ENCODE measurements around the gene SCN8A.

DNA sequence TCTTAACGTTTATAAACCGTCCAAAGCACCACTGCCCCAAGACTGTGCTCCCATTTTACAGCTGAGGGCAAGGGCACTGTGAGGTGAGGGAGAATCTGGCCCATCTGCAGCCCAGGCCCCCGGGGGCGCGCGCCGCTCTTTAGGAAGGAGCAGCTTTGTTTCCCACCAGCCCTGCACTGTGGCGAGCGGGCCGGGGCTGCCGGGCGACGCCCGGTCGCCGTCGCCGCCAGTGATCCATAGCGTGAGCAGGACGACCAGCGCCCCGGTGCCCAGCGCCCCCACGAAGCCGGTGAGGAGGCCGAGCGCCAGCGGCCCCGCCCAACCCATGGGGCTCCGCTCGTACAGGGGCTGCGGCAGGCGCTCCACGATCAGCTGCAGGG, 222.9 kb downstream of the SCN8A start:
- TF ChIP-seq, protein P1, sequence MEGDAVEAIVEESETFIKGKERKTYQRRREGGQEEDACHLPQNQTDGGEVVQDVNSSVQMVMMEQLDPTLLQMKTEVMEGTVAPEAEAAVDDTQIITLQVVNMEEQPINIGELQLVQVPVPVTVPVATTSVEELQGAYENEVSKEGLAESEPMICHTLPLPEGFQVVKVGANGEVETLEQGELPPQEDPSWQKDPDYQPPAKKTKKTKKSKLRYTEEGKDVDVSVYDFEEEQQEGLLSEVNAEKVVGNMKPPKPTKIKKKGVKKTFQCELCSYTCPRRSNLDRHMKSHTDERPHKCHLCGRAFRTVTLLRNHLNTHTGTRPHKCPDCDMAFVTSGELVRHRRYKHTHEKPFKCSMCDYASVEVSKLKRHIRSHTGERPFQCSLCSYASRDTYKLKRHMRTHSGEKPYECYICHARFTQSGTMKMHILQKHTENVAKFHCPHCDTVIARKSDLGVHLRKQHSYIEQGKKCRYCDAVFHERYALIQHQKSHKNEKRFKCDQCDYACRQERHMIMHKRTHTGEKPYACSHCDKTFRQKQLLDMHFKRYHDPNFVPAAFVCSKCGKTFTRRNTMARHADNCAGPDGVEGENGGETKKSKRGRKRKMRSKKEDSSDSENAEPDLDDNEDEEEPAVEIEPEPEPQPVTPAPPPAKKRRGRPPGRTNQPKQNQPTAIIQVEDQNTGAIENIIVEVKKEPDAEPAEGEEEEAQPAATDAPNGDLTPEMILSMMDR (IDR thresholded peaks at IDR 0.05), result no peak
- TF ChIP-seq EP300 (IDR thresholded peaks at IDR 0.05) (no peak), POLR2AphosphoS5 (IDR thresholded peaks at IDR 0.05) (no peak)
